Esophagus squamous epithelium (tissue), 5 donors: ENCODE results near the gene HDAC1. TPM values are rescaled to one million over a fixed set of nuclear protein-coding genes. Genes with fewer than 3 reads are reported as not detected.

Experiments used
- DNase-seq: peaks from one replicate; lab custom pipeline; 2025; lab: John Stamatoyannopoulos, UW
- H3K27ac ChIP-seq, 4 donors: fragments of 200-600 bp; sonication (generic); one replicate each; pipeline ENCODE4 v1.5.1; 2016 to 2019; ENCODE audit warnings: mild to moderate bottlenecking in 1 of 4
- H3K27me3 ChIP-seq, 4 donors: fragments of 200-600 bp; sonication (generic); 1 replicate in 3 of 4; 2 replicates in 1 of 4; pipeline versions ENCODE4 v1.5.1 to v1.6.0; 2017 to 2021; ENCODE audit warnings: antibody characterized with exemption in 1 of 4
- H3K36me3 ChIP-seq, 3 donors: fragments of 200-600 bp; sonication (generic); one replicate each; pipeline ENCODE4 v1.5.1; 2016 to 2019
- H3K4me1 ChIP-seq, 3 donors: fragments of 200-600 bp; sonication (generic); one replicate each; pipeline ENCODE4 v1.5.1; 2017 to 2019
- H3K4me3 ChIP-seq, 4 donors: fragments of 200-600 bp; sonication (generic); 1 replicate in 3 of 4; 2 replicates in 1 of 4; pipeline ENCODE4 v1.5.1; 2016 to 2019; ENCODE audit warnings: mild to moderate bottlenecking in 2 of 4, moderate library complexity in 1 of 4
- H3K9me3 ChIP-seq, 3 donors: fragments of 200-600 bp; sonication (generic); one replicate each; pipeline ENCODE4 v1.5.1; 2016 to 2019
- CTCF ChIP-seq, 6 experiments: fragments of 450-650 bp in 4 of 6; fragments of 200-600 bp in 2 of 6; sonication (generic) in 2 of 6; IDR thresholded peaks; one replicate each; pipeline ENCODE4 v1.5.1; 2016 to 2019; ENCODE audit warnings: antibody characterized with exemption in 6 of 6, mild to moderate bottlenecking in 4 of 6, moderate library complexity in 4 of 6
- POLR2A ChIP-seq, 4 donors: fragments of 450-650 bp; IDR thresholded peaks; one replicate each; pipeline ENCODE4 v1.6.1; 2017; ENCODE audit warnings: antibody characterized with exemption in 4 of 4, mild to moderate bottlenecking in 4 of 4, moderate library complexity in 3 of 4
- WGBS, 2 donors: methylation state at CpG; one replicate each; pipeline ENCODE4 v1.1.5; 2018; 5-methylcytosine and 5-hydroxymethylcytosine counted together
- intact Hi-C: fragments of 100-400 bp; cut with DNase I; formaldehyde crosslinking; loops from one replicate; pipeline ENCODE4 v1.15.0; 2022
- total RNA-seq, 4 donors: library from RNA; depleted of rRNA; stranded (reverse); fragments of >200 nt; gene quantifications; one replicate each; pipeline ENCODE4 v1.1.0, GENCODE V29; 2016
- donor health status: DM: yes; HTN: yes; CAD: no.

The HDAC1 gene
- total RNA-seq: 100 to 1,000 TPM in 2 of 4 donors, 10 to 100 TPM in 2; 74.3 to 115 (median 96.0) TPM

GRCh38 chr1:32291708-32292538 is at the start of gene HDAC1:
TSS of gene HDAC1 (plus strand) at chr1:32292083. CDS start at chr1:32292170, 87 bp downstream.
- peak within 1 kb of the TSS; percentile 88 to 95 (median 94) for H3K27ac ChIP-seq
- intact Hi-C loops: no loop called here
- no peaks in the 10 kb centered on the region for H3K27me3 ChIP-seq
- TF ChIP-seq CTCF (IDR thresholded peaks at IDR 0.05) (peak in 2 of 6 experiments; percentile 8 to 14), POLR2A (IDR thresholded peaks at IDR 0.05) (peak in 2 of 4 donors; percentile 48 to 73)
- H3K4me1 ChIP-seq: peaks cover 8 to 70% (median 13%) of the 10 kb centered on the region in 3 donors
- H3K4me3 ChIP-seq: peak within 1 kb of the TSS; percentile 68 to 87 (median 76)
- peak; percentile 84 for DNase-seq
- peaks cover 0 to 9% (median 0%) of the 10 kb centered on the region in 3 donors for H3K36me3 ChIP-seq
- no peaks in the 10 kb centered on the region for H3K9me3 ChIP-seq
- 1 to 2% methylated on average over 27 to 30 of the region's 67 CpGs for WGBS, 2 donors

DNA sequence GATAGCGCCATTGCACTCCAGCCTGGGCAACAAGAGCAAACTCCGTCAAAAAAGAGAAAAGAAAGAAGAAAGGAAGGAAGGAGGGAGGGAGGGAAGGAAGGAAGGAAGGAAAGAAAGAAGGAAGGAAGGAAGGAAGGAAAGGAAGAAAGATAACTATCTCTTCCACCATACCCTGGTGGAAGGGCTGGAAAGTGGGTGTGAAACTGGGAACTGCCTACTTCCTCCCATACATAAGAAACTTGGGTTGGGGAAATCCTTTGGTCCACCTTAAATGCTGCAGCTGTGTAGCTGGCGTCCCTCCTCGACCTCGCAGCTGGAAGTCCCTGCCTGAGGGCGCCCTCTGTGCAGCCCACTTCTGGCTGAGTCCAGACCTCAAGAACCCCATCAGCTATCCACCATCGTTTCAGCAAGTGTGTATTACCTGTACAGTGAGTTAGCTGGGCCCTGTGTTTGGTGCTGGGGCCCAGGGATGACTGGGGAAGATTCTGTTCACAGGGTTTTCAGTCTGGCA is 49.5 kb upstream of the HDAC1 start:
- DNase-seq: no peak
- 6 to 24% methylated on average over 3 to 7 of the region's 7 CpGs for whole genome bisulfite sequencing, 2 donors
- intact Hi-C loops: no loop called here
- Histone ChIP-seq H3K4me1 (peaks cover 5 to 60% (median 23%) of the 10 kb centered on the region in 3 donors), H3K9me3 (no peaks in the 10 kb centered on the region), H3K4me3 (peak overlapping the region in 1 of 4 donors; percentile 45), H3K27ac (peak overlapping the region in 3 of 4 donors; percentile 21 to 47 (median 34)), H3K36me3 (no peaks in the 10 kb centered on the region), H3K27me3 (no peaks in the 10 kb centered on the region)
- TF ChIP-seq CTCF (IDR thresholded peaks at IDR 0.05) (no peak), POLR2A (IDR thresholded peaks at IDR 0.05) (no peak)

DNA sequence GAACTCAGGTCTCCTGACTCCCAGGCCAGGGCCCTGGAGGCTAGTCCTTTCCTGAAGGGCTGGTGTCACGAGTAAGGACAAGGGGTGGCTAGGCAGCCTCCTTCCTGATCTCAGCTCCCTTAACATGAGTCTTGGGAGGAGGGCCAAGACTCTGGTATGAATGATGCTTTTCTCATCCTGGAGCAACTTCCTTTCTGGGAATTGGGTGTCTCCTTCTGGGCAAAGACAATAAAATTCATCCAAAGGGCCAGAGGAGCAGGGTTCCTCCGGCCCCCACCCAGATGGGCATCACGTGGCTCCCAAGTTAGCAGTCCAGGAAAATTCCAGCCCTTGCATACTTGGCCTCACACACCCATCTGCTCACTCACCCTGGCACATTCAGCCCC is 45.0 kb upstream of the HDAC1 start, which contains the start of gene FAM167B:
TSS of gene FAM167B (plus strand) at position 335 of the 386 bp plus-strand sequence. CDS start 200 bp downstream, outside the sequence.
- intact Hi-C loops: no loop called here
- no peak for DNase-seq
- H3K9me3 ChIP-seq: no peaks in the 10 kb centered on the region
- TF ChIP-seq POLR2A (IDR thresholded peaks at IDR 0.05): no peak
- TF ChIP-seq CTCF (IDR thresholded peaks at IDR 0.05): no peak
- H3K27ac ChIP-seq: peak within 1 kb of the TSS; percentile 5 to 83 (median 64)
- H3K4me3 ChIP-seq: peak within 1 kb of the TSS in 1 of 4 donors; percentile 37
- no peaks in the 10 kb centered on the region for H3K36me3 ChIP-seq
- no peaks in the 10 kb centered on the region for H3K27me3 ChIP-seq
- H3K4me1 ChIP-seq: peaks cover 8 to 74% (median 39%) of the 10 kb centered on the region in 3 donors
- 20 to 34% methylated on average over 2 to 3 of the region's 3 CpGs for WGBS, 2 donors

DNA sequence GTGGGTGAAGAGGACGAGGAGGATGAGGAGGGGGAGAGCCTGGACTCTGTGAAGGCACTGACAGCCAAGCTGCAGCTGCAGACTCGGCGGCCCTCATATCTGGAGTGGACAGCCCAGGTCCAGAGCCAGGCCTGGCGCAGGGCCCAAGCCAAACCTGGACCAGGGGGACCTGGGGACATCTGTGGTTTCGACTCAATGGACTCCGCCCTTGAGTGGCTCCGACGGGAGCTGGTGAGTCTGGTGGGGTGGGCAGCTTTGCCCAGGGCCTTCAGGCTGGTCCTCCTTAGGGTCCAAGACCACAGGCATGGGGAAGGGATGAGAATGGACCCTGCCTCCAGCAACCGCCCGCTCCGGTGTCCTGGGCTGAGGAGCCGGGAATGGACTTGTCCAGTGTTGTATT is 44.4 kb upstream of the HDAC1 start:
- H3K4me3 ChIP-seq: no peak overlapping the region
- peak overlapping the region in 3 of 4 donors; percentile 47 to 83 (median 81) for H3K27ac ChIP-seq
- H3K9me3 ChIP-seq: no peaks in the 10 kb centered on the region
- no peaks in the 10 kb centered on the region for H3K27me3 ChIP-seq
- H3K36me3 ChIP-seq: no peaks in the 10 kb centered on the region
- WGBS, 2 donors: 60 to 93% methylated on average over 1 to 8 of the region's 12 CpGs
- no peak for TF ChIP-seq POLR2A (IDR thresholded peaks at IDR 0.05)
- no peak for TF ChIP-seq CTCF (IDR thresholded peaks at IDR 0.05)
- no peak for DNase-seq
- intact Hi-C loops: no loop called here
- peaks cover 6 to 69% (median 35%) of the 10 kb centered on the region in 3 donors for H3K4me1 ChIP-seq
